ENCODE results near the gene SIRT1. TPM values are rescaled to one million over a fixed set of nuclear protein-coding genes. Genes with fewer than 3 reads are reported as not detected.
A peak's percentile ranks its signal among the peaks of the same experiment; 100 is the strongest.

The SIRT1 gene
- polyA plus RNA-seq, 1 experiment: 16.9 TPM

DNA sequence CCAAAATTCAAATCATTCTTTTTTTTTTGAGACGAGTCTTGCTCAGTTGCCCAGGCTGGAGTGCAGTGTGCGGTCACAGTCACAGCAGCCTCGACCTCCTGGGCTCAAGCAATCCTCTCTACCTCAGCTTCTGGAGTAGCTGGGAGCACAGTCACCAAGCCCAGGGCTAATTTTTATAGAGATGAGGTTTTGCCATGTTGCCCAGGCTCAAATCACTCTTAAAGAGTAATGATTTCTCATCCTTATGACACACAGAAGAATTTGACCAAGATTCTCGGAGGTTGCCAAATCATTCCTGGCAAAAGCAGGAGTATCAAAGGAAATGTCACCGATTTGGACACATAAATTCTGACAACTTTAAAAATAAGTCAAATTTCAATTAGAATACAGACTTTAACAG, 39.1 kb downstream of the SIRT1 start:
- TF ChIP-seq CTCF (IDR thresholded peaks at IDR 0.05; ENCODE audit: low read depth, low read length): no peak
- H3K9me3 ChIP-seq (ENCODE audit: control insufficient read depth, insufficient read depth, low read length): no peaks in the 10 kb centered on the region
- no peaks in the 10 kb centered on the region for H3K27me3 ChIP-seq (ENCODE audit: control insufficient read depth, insufficient read depth, low read length)
- DNase-seq (ENCODE audit: low read depth, low spot score): no peak
- no peak overlapping the region for H3K27ac ChIP-seq (ENCODE audit: low read depth, low read length)
- H3K4me3 ChIP-seq (ENCODE audit: low read depth, low read length): no peak overlapping the region
- ChIA-PET CTCF (no interaction called here), POLR2A (no interaction called here)

GRCh38 chr10:67924136-67924535, 39.7 kb downstream of the SIRT1 start:
- TF ChIP-seq CTCF (IDR thresholded peaks at IDR 0.05; ENCODE audit: low read depth, low read length): no peak
- ChIA-PET POLR2A (no interaction called here), CTCF (no interaction called here)
- H3K4me3 ChIP-seq (ENCODE audit: low read depth, low read length): no peak overlapping the region
- no peaks in the 10 kb centered on the region for H3K27me3 ChIP-seq (ENCODE audit: control insufficient read depth, insufficient read depth, low read length)
- no peak overlapping the region for H3K27ac ChIP-seq (ENCODE audit: low read depth, low read length)
- no peaks in the 10 kb centered on the region for H3K9me3 ChIP-seq (ENCODE audit: control insufficient read depth, insufficient read depth, low read length)
- DNase-seq (ENCODE audit: low read depth, low spot score): no peak

GRCh38 chr10:67925449-67926005, 41.1 kb downstream of the SIRT1 start:
- DNase-seq (ENCODE audit: low read depth, low spot score): peak; percentile 15
- Histone ChIP-seq H3K27ac (ENCODE audit: low read depth, low read length) (no peak overlapping the region), H3K4me3 (ENCODE audit: low read depth, low read length) (no peak overlapping the region), H3K9me3 (ENCODE audit: control insufficient read depth, insufficient read depth, low read length) (no peaks in the 10 kb centered on the region), H3K27me3 (ENCODE audit: control insufficient read depth, insufficient read depth, low read length) (no peaks in the 10 kb centered on the region)
- ChIA-PET POLR2A (no interaction called here), CTCF (interaction anchor here (0.6 to 1.0 kb wide), 2 partner anchors 70 to 112 kb away, joined by 3 to 4 read pairs; no protein-coding TSS in a partner anchor)
- no peak for TF ChIP-seq CTCF (IDR thresholded peaks at IDR 0.05; ENCODE audit: low read depth, low read length)

GRCh38 chr10:67926951-67927350, 42.5 kb downstream of the SIRT1 start:
- no peak for TF ChIP-seq CTCF (IDR thresholded peaks at IDR 0.05; ENCODE audit: low read depth, low read length)
- H3K27ac ChIP-seq (ENCODE audit: low read depth, low read length): no peak overlapping the region
- DNase-seq (ENCODE audit: low read depth, low spot score): no peak
- no peaks in the 10 kb centered on the region for H3K9me3 ChIP-seq (ENCODE audit: control insufficient read depth, insufficient read depth, low read length)
- ChIA-PET CTCF (interaction anchor here (0.6 kb wide), 1 partner anchor 283 kb away, joined by 3 read pairs; no protein-coding TSS in a partner anchor), POLR2A (interaction anchor here (0.6 to 0.8 kb wide), 2 partner anchors 19 to 47 kb away, joined by 3 to 7 read pairs; no protein-coding TSS in a partner anchor)
- no peak overlapping the region for H3K4me3 ChIP-seq (ENCODE audit: low read depth, low read length)
- no peaks in the 10 kb centered on the region for H3K27me3 ChIP-seq (ENCODE audit: control insufficient read depth, insufficient read depth, low read length)

- ChIA-PET CTCF (no interaction called here), POLR2A (no interaction called here)
- Histone ChIP-seq H3K9me3 (ENCODE audit: control insufficient read depth, insufficient read depth, low read length) (no peaks in the 10 kb centered on the region), H3K27me3 (ENCODE audit: control insufficient read depth, insufficient read depth, low read length) (no peaks in the 10 kb centered on the region), H3K27ac (ENCODE audit: low read depth, low read length) (no peak overlapping the region), H3K4me3 (ENCODE audit: low read depth, low read length) (no peak overlapping the region)
- no peak for DNase-seq (ENCODE audit: low read depth, low spot score)
- no peak for TF ChIP-seq CTCF (IDR thresholded peaks at IDR 0.05; ENCODE audit: low read depth, low read length)
Observed at GRCh38 chr10:67933199-67933598, 48.7 kb downstream of the SIRT1 start.
